ENCODE measurements around the gene MIPOL1. TPM values are rescaled to one million over a fixed set of nuclear protein-coding genes. Genes with fewer than 3 reads are reported as not detected.

Gene MIPOL1
- total and polyA plus RNA-seq, 2 of the 4 experiments (the other 2 are of a cell fraction), result 2.7 to 5.9 TPM

DNA sequence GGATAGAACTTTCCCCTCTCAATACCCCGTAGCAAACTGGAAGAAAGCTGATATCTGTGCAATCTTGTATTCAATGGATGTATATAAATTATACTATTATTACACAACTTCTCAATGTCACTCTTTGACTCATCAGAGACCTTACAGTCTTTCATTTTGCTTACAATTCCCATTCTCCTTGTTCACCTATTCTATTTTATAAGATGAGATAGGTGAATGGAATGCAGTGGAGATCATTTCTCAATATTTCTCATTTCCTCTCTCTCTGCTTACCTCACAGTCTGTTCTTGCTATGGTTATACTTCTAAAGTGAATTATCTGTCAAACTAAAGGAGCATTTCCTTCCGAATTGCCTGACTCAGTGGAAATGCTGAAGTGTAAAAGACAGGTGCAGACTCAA is 382.4 kb downstream of the MIPOL1 start:
- H4K91ac ChIP-seq (ENCODE audit: insufficient read depth, low read depth, low read length), result no peak overlapping the region
- in situ Hi-C loops (cut with MboI; ENCODE audit: low sequenced_read_pairs) (loop anchor here (10.0 kb wide), 1 partner anchor 335 kb away; no protein-coding TSS in a partner anchor), intact Hi-C loops (cut with micrococcal nuclease) (no loop called here), dilution Hi-C loops (cut with HindIII; ENCODE audit: low sequenced_read_pairs, unreplicated experiment) (no loop called here)
- ChIA-PET POLR2A (ENCODE audit: unreplicated experiment) (no interaction called here), CTCF (no interaction called here)
- no peak overlapping the region for H2AK5ac ChIP-seq (ENCODE audit: low read depth, low read length)
- H3K36me3 ChIP-seq (ENCODE audit: control insufficient read depth, insufficient read depth, low read length), result no peaks in the 10 kb centered on the region
- TF ChIP-seq CEBPB (IDR thresholded peaks at IDR 0.05; ENCODE audit: low read depth, low read length) (peak; percentile 30; the same call in 1 of the 2 replicates), CHD1 (IDR thresholded peaks at IDR 0.05; ENCODE audit: low read depth, low read length) (no peak)
- no peak overlapping the region for H3K4me3 ChIP-seq (ENCODE audit: insufficient read depth, low read depth, low read length)
- H3K9me1 ChIP-seq (ENCODE audit: insufficient read depth, low read length), result no peaks in the 10 kb centered on the region
- H2AFZ ChIP-seq (replicated peaks; ENCODE audit: low read length, poor library complexity), result no peak overlapping the region
- no peak overlapping the region for H3K56ac ChIP-seq (ENCODE audit: extremely low read depth, insufficient read depth, low read length)
- H3K14ac ChIP-seq (replicated peaks; ENCODE audit: low read depth, low read length), result no peak overlapping the region
- no CpG with 5 or more reads among the region's 2 CpGs for WGBS, 2 experiments (ENCODE audit: extremely low coverage in 2 of 2, insufficient read length in 1 of 2)
- no peak overlapping the region for H3K18ac ChIP-seq (ENCODE audit: low read depth, low read length)
- no peak overlapping the region for H3K23ac ChIP-seq (ENCODE audit: low read depth, low read length)
- peaks cover 7% of the 10 kb centered on the region; the same call in 1 of the 2 replicates for H4K20me1 ChIP-seq (ENCODE audit: insufficient read depth, low read length)
- H3K4ac ChIP-seq (ENCODE audit: low read depth, low read length), result no peak overlapping the region
- no peak overlapping the region for H4K5ac ChIP-seq (ENCODE audit: low read depth, low read length)
- no peaks in the 10 kb centered on the region for H3K79me1 ChIP-seq (ENCODE audit: low read depth in 1 of 2, low read length in 2 of 2)
- H2AK9ac ChIP-seq (replicated peaks; ENCODE audit: low read depth, low read length, poor library complexity), result no peak overlapping the region
- no peak overlapping the region for H2BK15ac ChIP-seq (ENCODE audit: low read depth, low read length)
- H3K27me3 ChIP-seq (ENCODE audit: control insufficient read depth, insufficient read depth, low read length), result peaks cover 45% of the 10 kb centered on the region
- H3K4me1 ChIP-seq (ENCODE audit: control insufficient read depth, insufficient read depth, low read length), result peaks cover 3% of the 10 kb centered on the region; the same call in 1 of the 2 replicates
- no peak overlapping the region for H3K27ac ChIP-seq (ENCODE audit: insufficient read depth, low read length)
- H2BK120ac ChIP-seq (ENCODE audit: low read depth, low read length), result no peak overlapping the region
- peak; percentile 21 for DNase-seq
- peaks cover 3% of the 10 kb centered on the region; the same call in 1 of the 2 replicates for H3K9me3 ChIP-seq (ENCODE audit: control insufficient read depth, insufficient read depth, low read length)
- H2BK5ac ChIP-seq (ENCODE audit: low read depth, low read length, poor library complexity, severe bottlenecking), result no peak overlapping the region
- H2BK20ac ChIP-seq (ENCODE audit: low read depth, low read length), result no peak overlapping the region
- no peak overlapping the region for H3K4me2 ChIP-seq (ENCODE audit: low read depth, low read length)
- BruUV-seq (replicated peaks), result no TSS peak
- no peak overlapping the region for H4K8ac ChIP-seq (ENCODE audit: low read depth in 2 of 2, low read length in 2 of 2)
- H3K9ac ChIP-seq (ENCODE audit: low read depth, low read length), result no peak overlapping the region
- ATAC-seq (ENCODE audit: low read depth), result no peak
